Activated T-helper 9 cell treated with anti-CD3 and anti-CD28 coated beads, Interleukin-2, amount 50 U/mL, for 16 hours (primary cell): ENCODE measurements around the gene CHRNB2.
"Not testable (repeated sequence)": the region's sequence is repeated elsewhere in the genome, so short reads cannot be mapped to it uniquely, and the experiment has no call there.

ENCODE experiments used
- DNase-seq: peaks from one replicate; pipeline ENCODE4 v3.0.0-alpha.2; 2020; ENCODE audit warnings: low read depth

Gene CHRNB2, protein sequence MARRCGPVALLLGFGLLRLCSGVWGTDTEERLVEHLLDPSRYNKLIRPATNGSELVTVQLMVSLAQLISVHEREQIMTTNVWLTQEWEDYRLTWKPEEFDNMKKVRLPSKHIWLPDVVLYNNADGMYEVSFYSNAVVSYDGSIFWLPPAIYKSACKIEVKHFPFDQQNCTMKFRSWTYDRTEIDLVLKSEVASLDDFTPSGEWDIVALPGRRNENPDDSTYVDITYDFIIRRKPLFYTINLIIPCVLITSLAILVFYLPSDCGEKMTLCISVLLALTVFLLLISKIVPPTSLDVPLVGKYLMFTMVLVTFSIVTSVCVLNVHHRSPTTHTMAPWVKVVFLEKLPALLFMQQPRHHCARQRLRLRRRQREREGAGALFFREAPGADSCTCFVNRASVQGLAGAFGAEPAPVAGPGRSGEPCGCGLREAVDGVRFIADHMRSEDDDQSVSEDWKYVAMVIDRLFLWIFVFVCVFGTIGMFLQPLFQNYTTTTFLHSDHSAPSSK

GRCh38 chr1:154567386-154568156, at the start of gene CHRNB2:
CHRNB2 (plus strand) TSS chr1:154567778; CDS start chr1:154568045, 267 bp downstream.
- DNase-seq, result peak; percentile 52

GRCh38 chr1:154519591-154519991, 48.0 kb upstream of the CHRNB2 start:
- no peak for DNase-seq

- no peak for DNase-seq
These were observed 47.2 kb upstream of the CHRNB2 start for GRCh38 chr1:154520333-154520732.

DNA sequence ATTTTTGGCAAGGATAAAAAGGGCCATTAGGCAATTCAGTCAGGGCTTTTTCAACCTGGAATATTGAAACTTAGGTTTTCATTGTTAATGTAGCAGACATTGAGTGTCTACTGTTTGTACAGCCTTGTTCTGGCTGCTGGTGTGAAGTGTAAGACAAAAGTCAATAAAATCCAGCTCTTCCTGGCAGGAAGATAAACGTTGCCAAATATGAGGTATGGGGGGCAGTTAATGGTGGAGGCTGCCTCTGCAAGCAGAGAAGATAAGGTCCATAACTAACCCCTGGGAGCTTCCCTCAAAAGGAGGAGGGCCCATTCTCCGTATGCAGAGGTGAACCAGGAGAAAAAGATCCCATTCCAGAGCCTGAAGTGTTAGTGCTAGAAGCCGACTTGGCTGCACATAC, 45.9 kb upstream of the CHRNB2 start:
- DNase-seq, result no peak

DNA sequence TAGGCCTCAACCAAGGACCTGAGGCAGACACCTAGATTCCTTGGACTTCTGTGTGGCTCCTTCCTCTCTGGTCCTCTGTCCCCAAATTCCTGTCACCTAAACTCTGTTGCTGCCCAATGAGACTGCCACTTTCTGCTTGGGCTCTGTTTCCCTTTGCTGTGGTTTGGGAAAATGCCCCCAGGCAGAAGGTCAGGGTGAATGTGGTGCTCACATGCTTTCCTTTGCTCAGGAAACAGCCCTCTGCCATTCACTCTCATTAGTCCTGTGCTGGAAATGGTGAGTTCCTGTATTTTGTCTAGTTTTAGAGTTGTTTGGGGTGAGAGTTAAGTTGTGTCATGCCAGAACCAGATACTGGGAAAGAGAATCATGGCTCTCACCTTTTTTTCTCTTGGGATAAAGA, 42.7 kb upstream of the CHRNB2 start:
- no peak for DNase-seq

GRCh38 chr1:154527192-154527591, 40.4 kb upstream of the CHRNB2 start:
- DNase-seq, result no peak

DNA sequence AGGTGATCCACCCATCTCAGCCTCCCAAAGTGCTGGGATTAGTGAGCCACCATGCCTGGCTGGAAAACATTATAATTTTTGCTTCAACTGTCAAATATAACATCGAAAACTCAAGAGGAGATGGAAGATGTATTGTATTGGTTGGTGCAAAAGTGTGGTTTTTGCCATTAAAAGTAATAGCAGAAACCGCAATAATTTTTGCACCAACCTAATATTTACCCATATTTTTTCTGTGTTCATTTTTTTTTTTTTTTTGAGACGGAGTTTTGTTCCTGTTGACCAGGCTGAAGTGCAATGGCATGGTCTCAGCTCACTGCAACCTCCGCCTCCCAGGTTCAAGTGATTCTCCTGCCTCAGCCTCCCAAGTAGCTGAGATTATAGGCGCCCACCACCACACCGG, 38.3 kb upstream of the CHRNB2 start:
- DNase-seq, result no peak

- not testable (repeated sequence) for DNase-seq
These were observed 35.6 kb upstream of the CHRNB2 start for GRCh38 chr1:154531950-154532349.

DNA sequence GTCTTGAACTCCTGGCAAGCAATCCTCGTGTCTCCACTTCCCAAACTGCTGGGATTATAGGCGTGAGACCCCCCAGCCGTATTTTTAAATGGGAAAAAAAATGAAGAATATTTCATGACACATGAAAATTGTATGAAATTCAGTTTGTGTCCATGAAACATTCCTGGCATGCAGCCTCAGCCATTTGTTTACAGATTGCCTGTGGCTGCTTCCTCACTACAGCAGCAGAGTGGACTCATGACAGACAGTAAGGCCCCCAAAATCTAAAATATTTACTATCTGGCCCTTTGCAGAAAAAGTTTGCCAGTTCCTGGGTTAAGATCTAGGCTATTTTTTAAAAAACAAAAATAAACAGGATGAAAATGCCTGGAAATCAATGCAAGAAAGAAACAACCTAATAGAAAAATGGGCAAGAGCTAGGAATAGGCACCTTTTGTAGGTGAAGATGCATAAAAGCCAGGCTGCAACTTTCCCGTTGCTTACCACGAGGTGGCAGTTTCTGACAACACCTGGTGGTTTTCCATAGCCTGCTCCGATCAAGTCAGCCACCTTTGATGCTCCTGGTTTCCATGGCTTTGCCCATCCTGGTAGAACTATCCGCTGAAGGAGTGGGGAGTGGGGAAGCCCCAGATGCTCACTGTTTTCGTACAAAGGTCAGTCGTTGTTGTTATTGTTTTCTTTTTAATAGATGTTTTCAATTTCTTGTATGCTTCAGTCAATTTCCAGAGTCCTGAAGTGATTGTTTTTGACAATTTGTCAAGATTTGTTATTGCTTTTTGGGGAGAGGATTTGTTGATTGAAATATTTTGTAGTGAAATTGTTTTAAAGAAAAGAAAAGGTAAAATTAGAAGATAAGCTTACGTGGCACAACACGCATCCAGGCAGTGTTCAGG, 33.4 kb upstream of the CHRNB2 start:
- DNase-seq, result no peak

DNA sequence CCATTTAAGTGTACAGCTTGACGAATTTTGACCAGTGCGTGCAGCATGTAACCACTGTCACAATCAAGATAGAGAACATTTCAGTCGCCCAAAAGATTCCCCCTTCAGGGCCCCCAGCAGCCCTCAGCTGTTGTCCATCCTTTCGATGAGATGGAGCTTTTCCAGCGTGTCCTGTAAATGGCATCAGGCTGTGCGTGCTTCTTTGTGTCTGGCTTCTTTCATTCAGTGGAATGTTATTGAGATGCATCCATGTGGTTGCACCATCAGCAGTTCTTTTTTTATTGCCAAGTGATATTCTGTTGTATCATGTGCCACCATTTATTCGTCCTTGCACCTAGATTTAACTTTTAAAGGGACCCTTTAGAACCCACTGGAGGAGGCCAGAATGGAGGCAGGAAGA, 31.0 kb upstream of the CHRNB2 start:
- no peak for DNase-seq

DNA sequence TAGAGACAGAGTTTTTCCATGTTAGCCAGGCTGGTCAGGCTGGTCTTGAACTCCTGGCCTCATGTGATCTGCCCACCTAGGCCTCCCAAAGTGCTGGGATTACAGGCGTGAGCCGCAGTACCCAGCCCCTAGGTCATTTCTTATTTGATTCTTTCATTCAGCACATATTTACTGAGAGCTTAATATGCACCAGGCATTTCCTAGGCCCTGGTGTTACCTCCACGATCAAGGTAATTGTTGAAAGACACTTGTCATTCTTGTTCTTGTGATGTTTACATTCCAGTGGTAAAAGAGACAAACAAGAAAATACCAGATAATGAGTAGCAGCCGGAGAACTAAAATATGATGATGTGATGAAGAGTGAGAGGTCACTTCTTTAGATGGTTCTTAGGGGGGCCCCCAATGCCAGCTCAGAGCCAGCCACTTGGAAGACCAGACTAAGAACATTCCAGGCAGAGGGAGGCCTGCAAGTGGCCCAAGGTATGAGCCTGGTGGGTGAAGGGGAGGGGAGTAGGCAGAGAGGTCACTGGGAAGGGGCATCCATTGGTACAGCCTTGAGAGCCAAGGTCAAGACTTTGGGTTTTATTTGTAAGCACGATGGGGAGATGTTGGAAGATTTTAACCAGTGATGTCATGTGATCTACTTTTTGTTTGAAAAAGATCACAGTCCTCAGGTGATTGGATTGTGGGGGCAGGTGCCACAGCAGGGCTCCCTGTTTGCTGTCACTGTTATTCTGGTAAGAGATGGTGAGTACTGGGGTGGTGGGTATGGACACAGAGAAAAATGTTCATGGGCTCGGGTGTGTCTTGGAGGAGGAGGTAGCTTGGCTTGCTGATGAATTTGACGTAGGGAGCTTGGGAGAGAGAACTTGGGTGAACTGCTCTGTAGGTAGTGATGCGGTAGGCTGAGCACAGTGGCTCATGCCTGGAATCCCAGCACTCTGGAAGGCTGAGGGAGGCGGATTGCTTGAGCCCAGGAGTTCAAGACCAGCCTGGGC, 27.8 kb upstream of the CHRNB2 start:
- DNase-seq, result no peak

GRCh38 chr1:154541231-154541630, 26.3 kb upstream of the CHRNB2 start:
- DNase-seq, result no peak

DNA sequence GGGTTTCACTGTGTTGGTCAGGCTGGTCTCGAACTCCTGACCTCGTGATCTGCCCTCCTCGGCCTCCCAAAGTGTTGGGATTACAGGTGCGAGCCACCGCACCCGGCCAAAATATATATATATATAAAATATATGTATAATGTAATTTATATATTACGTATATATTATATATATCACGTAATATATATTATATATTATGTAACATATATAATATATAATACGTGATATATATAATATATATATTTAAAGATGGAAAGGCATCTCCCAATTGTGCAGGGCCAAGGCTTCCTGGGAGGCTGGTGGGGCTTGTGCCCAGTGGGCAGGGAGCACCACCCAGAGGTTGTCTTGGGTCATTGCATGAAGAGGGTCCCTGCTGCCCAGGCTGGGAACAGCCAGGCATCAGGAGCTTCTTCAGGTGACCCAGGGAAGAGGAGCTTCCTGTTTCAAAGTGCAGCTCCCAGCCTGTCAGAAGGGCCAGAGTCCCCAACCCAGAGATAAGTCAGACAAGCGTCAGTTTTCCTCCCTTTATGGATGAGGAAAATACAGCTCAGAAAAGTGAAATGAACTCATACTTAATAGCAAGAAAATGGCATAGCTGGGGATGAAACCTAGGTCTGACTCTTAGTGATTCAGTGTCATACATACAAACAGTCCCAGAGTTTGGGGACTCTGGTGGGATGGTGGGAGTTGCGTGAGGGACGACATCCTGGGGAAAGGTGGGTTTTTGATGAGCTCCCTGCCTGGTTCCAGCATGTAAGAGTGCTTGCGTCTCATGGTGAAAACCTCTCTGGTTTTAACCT, 21.1 kb upstream of the CHRNB2 start:
- peak; percentile 13 for DNase-seq

GRCh38 chr1:154547105-154547732, 20.4 kb upstream of the CHRNB2 start:
- DNase-seq, result no peak

GRCh38 chr1:154548028-154548427, 19.6 kb upstream of the CHRNB2 start:
- DNase-seq, result no peak

- no peak for DNase-seq
These were observed 18.3 kb upstream of the CHRNB2 start for GRCh38 chr1:154549202-154549770.

- DNase-seq, result no peak
These were observed 17.5 kb upstream of the CHRNB2 start for GRCh38 chr1:154550070-154550469.

- no peak for DNase-seq
These were observed 16.9 kb upstream of the CHRNB2 start for GRCh38 chr1:154550657-154551056.

- no peak for DNase-seq
These were observed 16.1 kb upstream of the CHRNB2 start for GRCh38 chr1:154551474-154551873.
